IMR-90 (cell line): ENCODE measurements around the gene PLXND1.

Experiments
- CEBPB ChIP-seq: IDR thresholded peaks from 2 replicates; pipeline ENCODE4 v1.6.1; 2012; ENCODE audit warnings: low read depth, low read length, improper control_type of control experiment
- FOS ChIP-seq: fragments of 150-350 bp; IDR thresholded peaks from 2 replicates; pipeline ENCODE4 v1.6.1; 2016; ENCODE audit warnings: low read depth, low read length
- MAFK ChIP-seq: IDR thresholded peaks from 2 replicates; pipeline ENCODE4 v1.6.1; 2012; ENCODE audit warnings: low read depth, low read length, improper control_type of control experiment
- MAZ ChIP-seq: IDR thresholded peaks from 2 replicates; pipeline ENCODE4 v1.6.1; 2012; ENCODE audit warnings: low read depth, mild to moderate bottlenecking, low read length, improper control_type of control experiment, moderate library complexity, borderline replicate concordance
- MXI1 ChIP-seq: IDR thresholded peaks from 2 replicates; pipeline ENCODE4 v1.6.1; 2012; ENCODE audit warnings: low read depth, mild to moderate bottlenecking, low read length, moderate library complexity, borderline replicate concordance
- POLR2A ChIP-seq: IDR thresholded peaks from 2 replicates; pipeline ENCODE4 v1.6.1; 2012; ENCODE audit warnings: mild to moderate bottlenecking, low read depth, low read length
- RAD21 ChIP-seq: IDR thresholded peaks from 2 replicates; pipeline ENCODE4 v1.6.1; 2012; ENCODE audit warnings: low read length, improper control_type of control experiment
- RCOR1 ChIP-seq: IDR thresholded peaks from 2 replicates; pipeline ENCODE4 v1.6.1; 2012; ENCODE audit warnings: mild to moderate bottlenecking, low read length, improper control_type of control experiment; ENCODE audit not compliant: insufficient replicate concordance
- RFX5 ChIP-seq: IDR thresholded peaks from 2 replicates; pipeline ENCODE4 v1.8.0; 2012; ENCODE audit warnings: low read depth, mild to moderate bottlenecking, low read length, moderate library complexity
- SMC3 ChIP-seq: fragments of 150-350 bp; IDR thresholded peaks from 2 replicates; pipeline ENCODE4 v1.6.1; 2016; ENCODE audit warnings: low read depth, mild to moderate bottlenecking, antibody characterized with exemption, low read length, moderate library complexity
- TF ChIP-seq, protein P1 (sequence below): conservative IDR thresholded peaks from 2 replicates; pipeline ENCODE4 v1.5.1; 2012; ENCODE audit warnings: mild to moderate bottlenecking, low read depth, low read length, improper control_type of control experiment
- TF ChIP-seq, protein P2 (sequence below): fragments of 150-350 bp; IDR thresholded peaks from 2 replicates; pipeline ENCODE4 v1.6.1; 2017; ENCODE audit warnings: mild to moderate bottlenecking, antibody characterized with exemption, low read length, low read depth
- TF ChIP-seq, protein P3 (sequence below): fragments of 150-350 bp; IDR thresholded peaks from 2 replicates; pipeline ENCODE4 v1.6.1; 2016; ENCODE audit warnings: low read depth, mild to moderate bottlenecking, low read length, moderate library complexity, borderline replicate concordance

DNA sequence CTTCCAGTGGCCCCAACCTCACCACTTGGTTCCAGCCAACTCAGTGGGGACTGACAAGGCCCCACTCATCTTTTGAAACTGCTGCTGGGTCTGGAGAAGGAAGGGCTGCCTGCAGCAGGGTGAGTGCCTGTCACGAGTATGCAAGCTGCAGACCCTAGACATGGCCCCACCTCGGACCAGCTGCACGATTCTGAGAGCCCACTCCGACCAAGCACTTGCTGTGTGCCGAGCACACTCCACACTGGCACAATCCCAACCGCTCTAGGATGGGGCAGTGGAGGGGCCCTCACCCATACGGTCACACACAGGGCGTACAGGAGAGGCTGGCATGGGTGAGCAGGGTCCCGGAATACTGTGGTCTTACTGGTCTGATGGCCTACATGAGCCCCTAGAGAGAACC, 8.0 kb upstream of the PLXND1 start:
- TF ChIP-seq RFX5: no peak
- TF ChIP-seq, protein P1, sequence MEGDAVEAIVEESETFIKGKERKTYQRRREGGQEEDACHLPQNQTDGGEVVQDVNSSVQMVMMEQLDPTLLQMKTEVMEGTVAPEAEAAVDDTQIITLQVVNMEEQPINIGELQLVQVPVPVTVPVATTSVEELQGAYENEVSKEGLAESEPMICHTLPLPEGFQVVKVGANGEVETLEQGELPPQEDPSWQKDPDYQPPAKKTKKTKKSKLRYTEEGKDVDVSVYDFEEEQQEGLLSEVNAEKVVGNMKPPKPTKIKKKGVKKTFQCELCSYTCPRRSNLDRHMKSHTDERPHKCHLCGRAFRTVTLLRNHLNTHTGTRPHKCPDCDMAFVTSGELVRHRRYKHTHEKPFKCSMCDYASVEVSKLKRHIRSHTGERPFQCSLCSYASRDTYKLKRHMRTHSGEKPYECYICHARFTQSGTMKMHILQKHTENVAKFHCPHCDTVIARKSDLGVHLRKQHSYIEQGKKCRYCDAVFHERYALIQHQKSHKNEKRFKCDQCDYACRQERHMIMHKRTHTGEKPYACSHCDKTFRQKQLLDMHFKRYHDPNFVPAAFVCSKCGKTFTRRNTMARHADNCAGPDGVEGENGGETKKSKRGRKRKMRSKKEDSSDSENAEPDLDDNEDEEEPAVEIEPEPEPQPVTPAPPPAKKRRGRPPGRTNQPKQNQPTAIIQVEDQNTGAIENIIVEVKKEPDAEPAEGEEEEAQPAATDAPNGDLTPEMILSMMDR: no peak
- TF ChIP-seq CEBPB: no peak
- TF ChIP-seq, protein P2, sequence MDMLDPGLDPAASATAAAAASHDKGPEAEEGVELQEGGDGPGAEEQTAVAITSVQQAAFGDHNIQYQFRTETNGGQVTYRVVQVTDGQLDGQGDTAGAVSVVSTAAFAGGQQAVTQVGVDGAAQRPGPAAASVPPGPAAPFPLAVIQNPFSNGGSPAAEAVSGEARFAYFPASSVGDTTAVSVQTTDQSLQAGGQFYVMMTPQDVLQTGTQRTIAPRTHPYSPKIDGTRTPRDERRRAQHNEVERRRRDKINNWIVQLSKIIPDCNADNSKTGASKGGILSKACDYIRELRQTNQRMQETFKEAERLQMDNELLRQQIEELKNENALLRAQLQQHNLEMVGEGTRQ: no peak
- TF ChIP-seq SMC3: no peak
- TF ChIP-seq, protein P3, sequence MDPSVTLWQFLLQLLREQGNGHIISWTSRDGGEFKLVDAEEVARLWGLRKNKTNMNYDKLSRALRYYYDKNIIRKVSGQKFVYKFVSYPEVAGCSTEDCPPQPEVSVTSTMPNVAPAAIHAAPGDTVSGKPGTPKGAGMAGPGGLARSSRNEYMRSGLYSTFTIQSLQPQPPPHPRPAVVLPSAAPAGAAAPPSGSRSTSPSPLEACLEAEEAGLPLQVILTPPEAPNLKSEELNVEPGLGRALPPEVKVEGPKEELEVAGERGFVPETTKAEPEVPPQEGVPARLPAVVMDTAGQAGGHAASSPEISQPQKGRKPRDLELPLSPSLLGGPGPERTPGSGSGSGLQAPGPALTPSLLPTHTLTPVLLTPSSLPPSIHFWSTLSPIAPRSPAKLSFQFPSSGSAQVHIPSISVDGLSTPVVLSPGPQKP: no peak
- TF ChIP-seq MAZ: no peak
- no peak for TF ChIP-seq POLR2A
- no peak for TF ChIP-seq MXI1
- TF ChIP-seq MAFK: no peak
- TF ChIP-seq RCOR1: no peak
- no peak for TF ChIP-seq RAD21
- TF ChIP-seq FOS: no peak
